Esophagus squamous epithelium (tissue), 4 donors: Measurements from ENCODE around the gene YEATS2.

Experiments
- POLR2A ChIP-seq, 4 donors: fragments of 450-650 bp; IDR thresholded peaks; one replicate each; pipeline ENCODE4 v1.6.1; 2017; ENCODE audit warnings: antibody characterized with exemption in 4 of 4, mild to moderate bottlenecking in 4 of 4, moderate library complexity in 3 of 4
- TF ChIP-seq, protein P1 (sequence below), 6 experiments: fragments of 450-650 bp in 4 of 6; fragments of 200-600 bp in 2 of 6; sonication (generic) in 2 of 6; IDR thresholded peaks; one replicate each; pipeline ENCODE4 v1.5.1; 2016 to 2019; ENCODE audit warnings: antibody characterized with exemption in 6 of 6, mild to moderate bottlenecking in 4 of 6, moderate library complexity in 4 of 6

DNA sequence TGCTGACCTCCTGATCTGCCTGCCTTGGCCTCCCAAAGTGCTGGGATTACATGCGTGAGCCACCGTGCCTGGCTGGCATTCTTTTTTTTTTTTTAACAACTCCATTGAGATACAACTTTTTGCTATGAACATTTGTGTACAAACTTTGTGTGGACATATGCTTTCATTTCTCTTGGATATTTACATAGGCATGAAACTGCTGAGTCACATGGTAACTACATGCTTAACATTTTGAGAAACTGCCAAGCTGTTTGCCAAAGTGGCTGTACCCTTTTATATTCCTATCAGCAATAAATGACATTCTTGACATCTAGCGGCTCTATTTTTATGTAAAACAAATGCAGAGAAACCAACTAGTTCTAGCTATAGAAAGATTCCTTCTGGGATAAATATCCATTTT, 8.7 kb upstream of the YEATS2 start:
- TF ChIP-seq POLR2A (IDR thresholded peaks at IDR 0.05), result no peak
- TF ChIP-seq, protein P1, sequence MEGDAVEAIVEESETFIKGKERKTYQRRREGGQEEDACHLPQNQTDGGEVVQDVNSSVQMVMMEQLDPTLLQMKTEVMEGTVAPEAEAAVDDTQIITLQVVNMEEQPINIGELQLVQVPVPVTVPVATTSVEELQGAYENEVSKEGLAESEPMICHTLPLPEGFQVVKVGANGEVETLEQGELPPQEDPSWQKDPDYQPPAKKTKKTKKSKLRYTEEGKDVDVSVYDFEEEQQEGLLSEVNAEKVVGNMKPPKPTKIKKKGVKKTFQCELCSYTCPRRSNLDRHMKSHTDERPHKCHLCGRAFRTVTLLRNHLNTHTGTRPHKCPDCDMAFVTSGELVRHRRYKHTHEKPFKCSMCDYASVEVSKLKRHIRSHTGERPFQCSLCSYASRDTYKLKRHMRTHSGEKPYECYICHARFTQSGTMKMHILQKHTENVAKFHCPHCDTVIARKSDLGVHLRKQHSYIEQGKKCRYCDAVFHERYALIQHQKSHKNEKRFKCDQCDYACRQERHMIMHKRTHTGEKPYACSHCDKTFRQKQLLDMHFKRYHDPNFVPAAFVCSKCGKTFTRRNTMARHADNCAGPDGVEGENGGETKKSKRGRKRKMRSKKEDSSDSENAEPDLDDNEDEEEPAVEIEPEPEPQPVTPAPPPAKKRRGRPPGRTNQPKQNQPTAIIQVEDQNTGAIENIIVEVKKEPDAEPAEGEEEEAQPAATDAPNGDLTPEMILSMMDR (IDR thresholded peaks at IDR 0.05), result no peak
